Breast epithelium (tissue), 3 donors: Measurements from ENCODE around the gene ABHD12B.

Source experiments
- POLR2AphosphoS5 ChIP-seq, 3 donors: sonication (generic); formaldehyde crosslinking; IDR thresholded peaks; one replicate each; pipeline ENCODE4 v1.6.1; 2017; ENCODE audit warnings: antibody characterized with exemption in 3 of 3
- TF ChIP-seq, protein P1 (sequence below), 3 donors: fragments of 450-650 bp; IDR thresholded peaks; one replicate each; pipeline ENCODE4 v1.5.1; 2016 to 2017; ENCODE audit warnings: antibody characterized with exemption in 3 of 3, mild to moderate bottlenecking in 3 of 3, moderate library complexity in 3 of 3

- TF ChIP-seq, protein P1, sequence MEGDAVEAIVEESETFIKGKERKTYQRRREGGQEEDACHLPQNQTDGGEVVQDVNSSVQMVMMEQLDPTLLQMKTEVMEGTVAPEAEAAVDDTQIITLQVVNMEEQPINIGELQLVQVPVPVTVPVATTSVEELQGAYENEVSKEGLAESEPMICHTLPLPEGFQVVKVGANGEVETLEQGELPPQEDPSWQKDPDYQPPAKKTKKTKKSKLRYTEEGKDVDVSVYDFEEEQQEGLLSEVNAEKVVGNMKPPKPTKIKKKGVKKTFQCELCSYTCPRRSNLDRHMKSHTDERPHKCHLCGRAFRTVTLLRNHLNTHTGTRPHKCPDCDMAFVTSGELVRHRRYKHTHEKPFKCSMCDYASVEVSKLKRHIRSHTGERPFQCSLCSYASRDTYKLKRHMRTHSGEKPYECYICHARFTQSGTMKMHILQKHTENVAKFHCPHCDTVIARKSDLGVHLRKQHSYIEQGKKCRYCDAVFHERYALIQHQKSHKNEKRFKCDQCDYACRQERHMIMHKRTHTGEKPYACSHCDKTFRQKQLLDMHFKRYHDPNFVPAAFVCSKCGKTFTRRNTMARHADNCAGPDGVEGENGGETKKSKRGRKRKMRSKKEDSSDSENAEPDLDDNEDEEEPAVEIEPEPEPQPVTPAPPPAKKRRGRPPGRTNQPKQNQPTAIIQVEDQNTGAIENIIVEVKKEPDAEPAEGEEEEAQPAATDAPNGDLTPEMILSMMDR (IDR thresholded peaks at IDR 0.05) = no peak
- TF ChIP-seq POLR2AphosphoS5 (IDR thresholded peaks at IDR 0.05) = no peak
These were observed 56.3 kb downstream of the ABHD12B start for GRCh38 chr14:50928002-50928635.
